GM23248 (cell line): ENCODE measurements around the gene GLRX5. TPM values are rescaled to one million over a fixed set of nuclear protein-coding genes. Genes with fewer than 3 reads are reported as not detected.
A peak's percentile ranks its signal among the peaks of the same experiment; 100 is the strongest.

Source experiments
- DNase-seq: peaks from one replicate; pipeline ENCODE4 v3.0.0-alpha.2; 2015
- H2AFZ ChIP-seq: fragments of 200-600 bp; sonication (generic); 2 replicates; pipeline ENCODE4 v1.6.1; 2016; ENCODE audit warnings: antibody characterized with exemption
- H3F3A ChIP-seq: fragments of 200-600 bp; sonication (generic); 2 replicates; pipeline ENCODE4 v1.6.1; 2016; ENCODE audit warnings: mild to moderate bottlenecking, antibody characterized with exemption, mixed run types; ENCODE audit not compliant: insufficient read depth
- H3K27ac ChIP-seq: fragments of 200-600 bp; sonication (generic); 2 replicates; pipeline ENCODE4 v1.5.1; 2016; ENCODE audit warnings: mild to moderate bottlenecking
- H3K27me3 ChIP-seq: fragments of 200-600 bp; sonication (generic); replicated peaks from 2 replicates; pipeline ENCODE4 v1.6.1; 2016; ENCODE audit warnings: mild to moderate bottlenecking; ENCODE audit not compliant: insufficient read depth
- H3K36me3 ChIP-seq: fragments of 200-600 bp; sonication (generic); 2 replicates; pipeline ENCODE4 v1.6.1; 2016; ENCODE audit warnings: low read depth, mild to moderate bottlenecking
- H3K4me1 ChIP-seq: fragments of 200-600 bp; sonication (generic); 2 replicates; pipeline ENCODE4 v1.6.1; 2016; ENCODE audit warnings: mild to moderate bottlenecking; ENCODE audit not compliant: insufficient read depth
- H3K4me2 ChIP-seq: fragments of 200-600 bp; sonication (generic); one replicate; pipeline ENCODE4 v1.6.1; 2016; ENCODE audit warnings: mild to moderate bottlenecking; ENCODE audit not compliant: unreplicated experiment
- H3K4me3 ChIP-seq: fragments of 200-600 bp; sonication (generic); 2 replicates; pipeline ENCODE4 v1.5.1; 2016; ENCODE audit warnings: mild to moderate bottlenecking
- H3K79me2 ChIP-seq: fragments of 200-600 bp; sonication (generic); 2 replicates; pipeline ENCODE4 v1.6.1; 2016; ENCODE audit warnings: mild to moderate bottlenecking; ENCODE audit not compliant: insufficient read depth
- H3K9ac ChIP-seq: fragments of 200-600 bp; sonication (generic); 2 replicates; pipeline ENCODE4 v1.6.1; 2016; ENCODE audit warnings: mild to moderate bottlenecking
- H3K9me2 ChIP-seq: fragments of 200-600 bp; sonication (generic); 2 replicates; pipeline ENCODE4 v1.6.1; 2016; ENCODE audit warnings: mixed run types, mild to moderate bottlenecking, moderate library complexity; ENCODE audit not compliant: insufficient read depth
- H3K9me3 ChIP-seq: fragments of 200-600 bp; sonication (generic); one replicate; pipeline ENCODE4 v1.6.1; 2017; ENCODE audit warnings: low read depth
- H4K20me1 ChIP-seq: fragments of 200-600 bp; sonication (generic); 2 replicates; pipeline ENCODE4 v1.6.0; 2016; ENCODE audit not compliant: insufficient read depth
- EZH2 ChIP-seq: fragments of 200-600 bp; sonication (generic); IDR thresholded peaks from 2 replicates; pipeline ENCODE4 v1.6.1; 2018; ENCODE audit warnings: antibody characterized with exemption, mild to moderate bottlenecking; ENCODE audit not compliant: insufficient read depth, poor library complexity, severe bottlenecking
- EZH2phosphoT487 ChIP-seq: fragments of 200-600 bp; sonication (generic); IDR thresholded peaks from 2 replicates; pipeline ENCODE4 v1.6.1; 2018; ENCODE audit warnings: antibody characterized with exemption, moderate library complexity, mild to moderate bottlenecking, low read depth; ENCODE audit not compliant: insufficient read depth
- WGBS, 2 experiments: methylation state at CpG; one replicate each; pipeline ENCODE4 v1.1.6; 2015 to 2017; ENCODE audit warnings: low lambda C conversion rate in 2 of 2, low coverage in 1 of 2; ENCODE audit errors: missing lambda C conversion rate in 2 of 2; 5-methylcytosine and 5-hydroxymethylcytosine counted together
- in situ Hi-C: fragments of 300-500 bp; cut with MboI; formaldehyde crosslinking; loops from 2 replicates; pipeline ENCODE4 v1.15.0; 2020
- polyA plus RNA-seq: library from polyadenylated mRNA; unstranded; fragments of >200 nt; fragmentation: Nextera tagmentation; extraction: Ambion mirVana; gene quantifications from 2 replicates; pipeline ENCODE4 v1.2.1, GENCODE V29; 2016
- total RNA-seq: library from RNA; depleted of rRNA; stranded (reverse); fragments of >200 nt; shearing (Covaris generic); gene quantifications from 2 replicates; pipeline ENCODE4 v1.2.3, GENCODE V29; 2014

GLRX5 gene
- total and polyA plus RNA-seq, 2 experiments from 2014 or later = 38.6 to 48.7 TPM

- in situ Hi-C loops = no loop called here
- TF ChIP-seq EZH2 (no peak), EZH2phosphoT487 (no peak)
- H3K9me2 ChIP-seq = no peaks in the 10 kb centered on the region
- H3K4me3 ChIP-seq = no peak overlapping the region
- WGBS, 2 experiments = 96 to 97% methylated on average over 11 of the region's 11 CpGs
- H3K36me3 ChIP-seq = no peaks in the 10 kb centered on the region
- no peak for DNase-seq
- no peak overlapping the region for H2AFZ ChIP-seq
- no peak overlapping the region for H3K27ac ChIP-seq
- peaks cover 14% of the 10 kb centered on the region for H3K79me2 ChIP-seq
- H3K4me2 ChIP-seq = no peak overlapping the region
- peaks cover 37% of the 10 kb centered on the region for H3F3A ChIP-seq
- H3K9ac ChIP-seq = no peak overlapping the region
- H3K9me3 ChIP-seq = no peaks in the 10 kb centered on the region
- H3K4me1 ChIP-seq = peaks cover 56% of the 10 kb centered on the region
- H3K27me3 ChIP-seq = no peaks in the 10 kb centered on the region
- no peaks in the 10 kb centered on the region for H4K20me1 ChIP-seq
Measured at GRCh38 chr14:95522116-95522515, 12.7 kb upstream of the GLRX5 start.

DNA sequence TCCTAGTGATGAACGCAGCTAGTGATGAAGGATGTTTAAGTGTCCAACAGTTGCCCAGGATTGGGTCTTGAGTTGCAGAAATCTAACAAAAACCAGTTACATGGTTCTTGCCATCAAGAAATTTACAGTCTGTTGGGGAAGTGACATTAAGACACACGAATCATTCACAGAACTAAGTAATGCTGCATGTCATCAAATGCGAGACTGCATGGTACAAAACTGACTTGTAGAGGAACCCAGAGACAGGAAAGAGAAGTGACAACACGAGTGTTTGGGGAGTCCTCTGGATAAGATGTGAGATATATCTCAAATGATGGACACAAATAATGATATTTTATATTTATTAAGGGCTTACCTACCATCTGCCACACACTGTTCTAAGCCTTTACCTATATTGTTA, 12.3 kb upstream of the GLRX5 start:
- Histone ChIP-seq H3K79me2 (peaks cover 15% of the 10 kb centered on the region), H3K9me3 (no peaks in the 10 kb centered on the region), H3K9ac (no peak overlapping the region), H3K36me3 (no peaks in the 10 kb centered on the region), H3F3A (peaks cover 35% of the 10 kb centered on the region), H3K27me3 (no peaks in the 10 kb centered on the region), H3K4me1 (peaks cover 54% of the 10 kb centered on the region), H4K20me1 (no peaks in the 10 kb centered on the region), H3K27ac (no peak overlapping the region), H2AFZ (no peak overlapping the region), H3K9me2 (no peaks in the 10 kb centered on the region), H3K4me2 (no peak overlapping the region), H3K4me3 (no peak overlapping the region)
- WGBS, 2 experiments = 95 to 96% methylated on average over 4 of the region's 4 CpGs
- in situ Hi-C loops = no loop called here
- TF ChIP-seq EZH2phosphoT487 = no peak
- no peak for TF ChIP-seq EZH2
- no peak for DNase-seq

DNA sequence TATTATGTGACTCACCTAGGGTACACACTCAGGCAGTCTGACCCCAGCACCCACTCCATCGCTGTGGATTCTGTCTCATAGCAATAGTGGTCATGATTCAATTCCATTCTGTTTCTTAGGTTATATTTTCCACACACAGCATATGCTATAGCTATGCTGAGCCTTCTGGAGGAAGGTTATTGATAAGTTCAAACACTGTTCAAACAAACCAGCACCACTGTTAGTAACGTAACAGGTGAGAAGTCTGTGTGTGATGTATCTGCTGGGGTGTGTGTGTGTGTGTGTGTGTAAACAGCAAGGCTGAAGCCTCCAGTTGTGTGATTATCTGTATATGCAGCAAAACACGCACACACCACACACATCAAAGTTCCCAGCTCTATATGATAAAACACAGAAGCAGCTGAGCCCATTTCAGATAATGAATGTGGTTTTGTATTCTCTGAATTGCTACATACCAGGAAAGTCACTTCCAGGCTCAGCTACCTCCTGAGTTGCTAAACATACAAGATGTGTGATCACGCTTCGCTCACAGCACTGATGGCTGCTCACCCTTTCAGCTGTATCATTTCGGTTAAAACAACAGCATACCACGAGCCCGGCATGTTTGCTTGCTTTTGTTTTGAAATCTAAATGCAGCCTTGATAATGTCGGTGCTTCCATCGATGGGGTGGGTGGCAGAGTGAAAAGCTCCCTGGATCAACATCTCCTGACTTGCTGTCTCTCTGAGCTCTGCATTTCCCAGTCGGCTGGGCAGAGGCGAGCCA, 11.6 kb upstream of the GLRX5 start:
- WGBS, 2 experiments = 90% methylated on average over 12 of the region's 12 CpGs
- DNase-seq = no peak
- Histone ChIP-seq H2AFZ (no peak overlapping the region), H3K4me2 (no peak overlapping the region), H3K27ac (peak overlapping the region; percentile 59), H3K79me2 (peaks cover 21% of the 10 kb centered on the region), H3F3A (peaks cover 31% of the 10 kb centered on the region), H3K36me3 (no peaks in the 10 kb centered on the region), H3K9me2 (no peaks in the 10 kb centered on the region), H4K20me1 (no peaks in the 10 kb centered on the region), H3K9me3 (no peaks in the 10 kb centered on the region), H3K4me1 (peaks cover 55% of the 10 kb centered on the region), H3K9ac (peak overlapping the region; percentile 30; the same call in 1 of the 2 replicates), H3K27me3 (no peaks in the 10 kb centered on the region), H3K4me3 (no peak overlapping the region)
- in situ Hi-C loops = no loop called here
- TF ChIP-seq EZH2 = no peak
- no peak for TF ChIP-seq EZH2phosphoT487

DNA sequence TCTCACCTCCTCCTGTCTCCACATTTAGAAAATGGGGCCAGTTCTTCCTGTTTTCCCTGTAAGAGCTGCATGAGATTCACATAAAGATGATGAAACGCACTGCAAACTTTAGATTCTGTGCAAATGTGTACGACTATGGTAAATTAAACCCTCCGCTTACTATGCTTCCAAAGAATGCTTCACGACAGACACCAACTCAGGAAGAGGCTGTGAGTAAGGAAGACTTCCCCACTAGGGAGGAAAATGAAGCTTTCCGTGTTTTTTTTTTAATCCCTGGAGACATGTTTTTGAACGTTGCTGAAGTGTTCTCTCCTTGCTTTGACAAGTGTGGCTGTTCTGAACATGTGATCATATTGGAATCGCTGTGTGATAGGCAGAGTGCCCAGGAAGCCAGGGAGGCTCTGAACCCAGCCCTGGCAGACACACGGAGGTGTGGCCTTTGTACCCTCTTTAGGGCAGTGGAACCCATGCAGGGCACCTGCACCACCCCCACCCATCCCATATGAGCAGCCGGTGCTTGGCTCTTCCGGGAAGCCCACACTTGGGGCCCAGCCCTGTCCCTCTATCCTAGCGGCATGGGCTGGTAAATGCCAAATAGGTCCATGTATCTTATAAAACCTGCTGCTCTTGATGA, 10.9 kb upstream of the GLRX5 start:
- no peak overlapping the region for H3K4me3 ChIP-seq
- no peaks in the 10 kb centered on the region for H3K9me2 ChIP-seq
- H3F3A ChIP-seq = peaks cover 31% of the 10 kb centered on the region
- no peak overlapping the region for H3K4me2 ChIP-seq
- in situ Hi-C loops = no loop called here
- H3K9me3 ChIP-seq = no peaks in the 10 kb centered on the region
- peak overlapping the region; percentile 59 for H3K27ac ChIP-seq
- H3K36me3 ChIP-seq = no peaks in the 10 kb centered on the region
- 71 to 77% methylated on average over 11 of the region's 11 CpGs for WGBS, 2 experiments
- no peaks in the 10 kb centered on the region for H3K27me3 ChIP-seq
- H3K79me2 ChIP-seq = peaks cover 28% of the 10 kb centered on the region
- peaks cover 3% of the 10 kb centered on the region; the same call in 1 of the 2 replicates for H4K20me1 ChIP-seq
- H3K4me1 ChIP-seq = peaks cover 55% of the 10 kb centered on the region
- H3K9ac ChIP-seq = peak overlapping the region; percentile 30; the same call in 1 of the 2 replicates
- H2AFZ ChIP-seq = no peak overlapping the region
- no peak for TF ChIP-seq EZH2phosphoT487
- no peak for TF ChIP-seq EZH2
- peak; percentile 51 for DNase-seq
